HG03064 (cell line): ENCODE measurements around the gene UBA5.
A peak's percentile ranks its signal among the peaks of the same experiment; 100 is the strongest.
"Not testable (repeated sequence)": the region's sequence is repeated elsewhere in the genome, so short reads cannot be mapped to it uniquely, and the experiment has no call there.

Experiments used
- ATAC-seq: cut with Tn5 transposase; IDR thresholded peaks from one replicate; pipeline ENCODE4 v1.9.1; 2021; ENCODE audit warnings: low read depth; ENCODE audit not compliant: unreplicated experiment

The UBA5 gene

DNA sequence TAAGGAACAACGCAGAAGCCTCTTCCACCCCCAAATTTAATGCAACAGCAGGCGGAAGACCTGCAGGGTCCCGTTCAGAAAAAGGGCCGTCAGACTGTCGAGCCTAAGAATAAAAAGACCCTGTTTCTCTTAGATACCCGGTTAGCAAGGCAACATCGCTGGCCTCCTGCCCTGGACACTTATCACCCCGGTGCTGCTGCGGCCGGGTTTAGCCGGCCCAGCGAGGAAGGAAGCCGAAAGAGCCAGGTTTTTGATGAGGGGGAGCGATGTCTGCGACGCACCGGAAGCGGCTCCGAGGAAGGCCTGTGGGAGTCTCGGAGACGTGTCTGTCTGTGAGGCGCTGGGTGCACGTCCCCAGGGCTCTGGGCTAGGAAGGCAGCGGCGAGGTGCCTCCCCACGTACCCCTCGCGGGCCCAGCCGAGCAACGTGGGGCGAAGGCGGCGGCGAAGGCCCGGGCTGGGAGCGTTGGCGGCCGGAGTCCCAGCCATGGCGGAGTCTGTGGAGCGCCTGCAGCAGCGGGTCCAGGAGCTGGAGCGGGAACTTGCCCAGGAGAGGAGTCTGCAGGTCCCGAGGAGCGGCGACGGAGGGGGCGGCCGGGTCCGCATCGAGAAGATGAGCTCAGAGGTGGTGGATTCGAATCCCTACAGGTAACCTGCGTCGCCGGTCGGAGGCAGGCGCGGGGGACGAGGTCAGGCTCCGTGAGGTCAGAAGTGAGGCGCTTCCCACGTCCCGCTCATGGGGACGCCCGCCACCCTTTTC, at the start of gene UBA5:
TSS of gene UBA5 (plus strand) at position 278 of the 759 bp plus-strand sequence. CDS start at position 487, 209 bp downstream.
- ATAC-seq: peak; percentile 64

- not testable (repeated sequence) for ATAC-seq
Observed at GRCh38 chr3:132615301-132615700, 44.8 kb upstream of the UBA5 start.

DNA sequence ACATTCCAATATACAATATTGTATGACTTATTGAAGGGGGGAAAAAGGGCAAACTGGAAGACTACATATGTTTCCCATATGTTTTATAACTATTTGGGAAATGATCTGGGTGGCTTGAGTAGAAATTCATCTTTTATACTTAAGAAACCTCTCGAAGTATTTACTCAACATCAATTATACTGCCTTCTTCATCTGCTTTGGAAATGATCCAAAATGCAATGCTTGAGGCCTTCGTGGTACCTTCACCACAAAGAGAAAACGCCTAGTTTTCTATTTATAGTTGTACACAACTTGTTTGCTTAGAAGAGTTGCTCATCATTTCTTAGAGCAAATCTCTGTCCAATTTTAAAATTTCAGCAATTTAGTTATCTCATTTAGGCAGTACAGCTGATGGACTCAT, 44.2 kb upstream of the UBA5 start:
- ATAC-seq: no peak

DNA sequence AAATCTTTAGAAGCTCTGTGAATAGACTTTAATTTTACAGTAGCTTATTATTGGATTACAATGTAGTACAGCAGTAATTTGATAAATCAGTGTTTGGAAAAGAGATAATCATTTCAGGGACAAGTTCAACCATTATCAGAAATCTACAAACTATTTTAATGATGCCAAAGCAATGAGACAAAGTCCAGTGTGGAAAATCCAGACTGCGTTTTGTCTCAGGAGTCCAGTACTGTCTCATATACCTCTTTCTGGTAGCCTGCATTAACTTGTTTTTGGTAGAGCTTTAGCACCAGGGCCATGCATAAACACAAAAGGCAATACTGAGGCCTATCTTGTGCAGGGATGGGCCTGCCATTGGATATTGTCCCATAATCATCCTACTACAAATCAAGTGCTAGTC, 43.3 kb upstream of the UBA5 start:
- no peak for ATAC-seq

DNA sequence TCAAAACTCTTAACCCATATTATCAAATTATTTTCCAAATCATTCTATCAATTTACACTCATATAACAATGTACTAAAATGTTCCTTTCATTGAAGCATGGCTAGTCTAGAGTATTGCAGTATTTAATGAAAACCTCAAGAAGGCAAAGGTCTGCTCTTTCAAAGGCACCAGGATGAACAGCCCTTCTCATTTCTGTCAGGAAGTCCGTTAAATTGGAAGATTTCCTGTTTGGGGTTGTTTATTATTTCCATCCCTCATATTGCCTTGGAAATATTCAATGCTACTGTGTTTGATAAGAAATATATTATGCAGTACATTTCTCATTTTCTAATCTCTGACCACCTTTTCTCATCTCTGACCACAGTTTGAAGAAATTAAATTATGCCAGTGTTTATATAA, 38.0 kb upstream of the UBA5 start:
- no peak for ATAC-seq

GRCh38 chr3:132622761-132623160, 37.4 kb upstream of the UBA5 start:
- ATAC-seq: no peak

DNA sequence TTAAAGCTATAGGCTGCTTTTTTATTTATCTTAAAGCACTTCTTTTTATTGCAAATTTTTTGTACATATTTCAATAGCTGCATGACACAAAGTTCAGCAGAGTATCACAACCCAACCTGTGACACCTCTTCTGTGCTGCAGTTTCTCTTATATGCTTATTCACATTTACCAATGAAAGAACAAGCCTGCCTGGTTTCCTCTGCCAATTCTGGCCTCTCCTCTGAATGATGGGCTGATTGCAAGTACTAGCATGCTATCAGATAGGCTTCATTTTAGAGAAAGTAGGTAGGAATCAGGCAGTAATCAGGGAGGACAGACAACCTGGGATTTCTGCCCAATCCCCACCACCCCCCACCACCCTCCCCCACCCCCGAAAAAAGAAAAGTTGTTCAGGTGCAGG, 36.5 kb upstream of the UBA5 start:
- no peak for ATAC-seq

GRCh38 chr3:132624790-132625189, 35.3 kb upstream of the UBA5 start:
- no peak for ATAC-seq

- peak; percentile 82 for ATAC-seq
Observed at GRCh38 chr3:132625613-132626012, 34.5 kb upstream of the UBA5 start.

DNA sequence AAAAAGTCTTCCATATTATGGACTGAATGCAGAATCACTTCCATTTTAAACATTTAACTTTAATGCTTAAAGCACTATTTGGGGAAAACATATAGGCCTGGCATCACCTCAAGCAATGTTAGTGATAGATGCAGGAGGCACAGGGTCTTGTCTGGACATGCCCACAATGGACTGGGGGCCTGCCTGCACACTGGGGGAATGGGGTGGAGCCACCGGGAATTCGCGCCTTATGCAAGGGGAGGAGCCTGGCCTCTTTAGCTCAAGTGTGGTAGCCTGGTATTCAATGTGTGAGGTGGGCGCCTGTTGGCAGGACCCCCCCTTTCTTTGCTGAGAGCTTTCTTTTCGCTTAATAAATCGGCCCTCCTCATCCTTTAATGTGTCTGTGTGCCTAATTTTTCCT, 33.2 kb upstream of the UBA5 start:
- ATAC-seq: no peak

- ATAC-seq: no peak
Observed at GRCh38 chr3:132628157-132628556, 32.0 kb upstream of the UBA5 start.

DNA sequence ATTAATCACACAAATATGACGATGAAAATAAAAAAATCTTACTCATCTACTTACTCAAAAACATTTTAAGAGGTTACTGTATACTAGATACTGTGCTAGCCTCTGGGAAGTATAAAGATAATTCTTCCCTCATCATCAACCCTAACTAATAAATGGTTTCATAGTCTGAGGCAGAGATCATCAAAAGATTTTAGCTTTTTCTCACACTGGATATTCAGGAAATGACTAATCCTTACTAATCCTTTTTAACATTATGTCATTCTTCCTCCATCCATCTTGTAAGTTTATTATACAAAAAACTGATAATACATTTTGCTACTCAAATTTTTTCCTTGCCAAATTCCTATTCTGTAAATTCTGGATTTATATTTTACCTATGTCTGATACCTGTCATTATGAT, 30.2 kb upstream of the UBA5 start:
- ATAC-seq: no peak

GRCh38 chr3:132630612-132631011, 29.5 kb upstream of the UBA5 start:
- ATAC-seq: no peak

DNA sequence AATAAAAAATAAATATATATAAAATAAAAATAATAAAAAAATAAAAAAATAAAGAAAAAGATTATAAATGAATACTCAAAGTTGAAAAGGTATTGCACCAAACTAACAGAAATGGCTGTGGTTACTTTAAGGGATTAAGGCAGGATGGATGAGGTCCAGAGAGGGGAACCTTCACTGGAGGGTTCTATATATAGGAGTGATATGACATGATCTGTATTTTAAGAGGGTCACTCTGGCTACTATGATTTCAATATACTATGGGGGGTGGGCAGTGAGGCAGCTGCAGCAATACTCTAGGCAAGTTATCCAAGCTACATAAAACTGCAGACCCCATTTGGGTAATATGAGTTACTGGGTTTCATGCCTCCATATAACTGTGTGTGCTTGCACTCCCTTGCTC, 25.1 kb upstream of the UBA5 start:
- no peak for ATAC-seq

DNA sequence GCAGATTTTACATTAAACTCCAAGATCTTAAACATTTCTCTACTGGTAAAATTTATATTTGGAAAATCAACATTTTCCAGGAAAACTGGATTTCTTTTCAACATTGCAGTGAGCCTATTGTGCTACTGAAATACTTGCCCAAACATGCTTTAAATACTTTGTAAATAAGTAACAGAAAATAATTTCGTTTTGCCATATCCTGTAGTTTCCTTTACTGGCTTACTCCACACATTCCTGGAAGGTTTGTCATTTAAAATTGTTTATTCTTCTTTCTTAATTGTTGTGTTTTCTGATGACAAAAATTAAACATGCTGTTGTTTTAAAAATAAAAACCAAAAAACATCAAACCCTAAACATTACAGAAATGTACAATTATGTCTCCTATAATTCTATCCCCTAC, 22.5 kb upstream of the UBA5 start:
- ATAC-seq: no peak

DNA sequence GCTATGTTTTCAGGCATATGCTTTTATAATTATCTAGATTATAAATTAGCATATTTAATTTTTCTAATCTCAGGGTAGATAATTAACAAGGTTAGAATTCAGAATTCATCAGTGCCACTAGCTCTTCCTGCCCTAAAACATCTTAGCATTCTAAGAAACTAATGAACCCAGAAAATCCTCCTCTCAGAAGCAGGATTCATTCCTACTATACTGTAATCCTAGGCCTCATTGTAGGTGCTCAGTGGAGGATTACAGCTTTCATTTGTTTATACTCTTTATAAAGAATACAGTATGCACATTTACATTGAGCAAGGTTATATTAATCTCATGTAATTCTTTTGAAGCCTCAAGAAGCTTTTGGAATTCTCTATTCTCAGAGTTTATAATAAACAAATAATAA, 21.4 kb upstream of the UBA5 start:
- ATAC-seq: no peak

GRCh38 chr3:132641427-132641826, 18.7 kb upstream of the UBA5 start:
- ATAC-seq: not testable (repeated sequence)

DNA sequence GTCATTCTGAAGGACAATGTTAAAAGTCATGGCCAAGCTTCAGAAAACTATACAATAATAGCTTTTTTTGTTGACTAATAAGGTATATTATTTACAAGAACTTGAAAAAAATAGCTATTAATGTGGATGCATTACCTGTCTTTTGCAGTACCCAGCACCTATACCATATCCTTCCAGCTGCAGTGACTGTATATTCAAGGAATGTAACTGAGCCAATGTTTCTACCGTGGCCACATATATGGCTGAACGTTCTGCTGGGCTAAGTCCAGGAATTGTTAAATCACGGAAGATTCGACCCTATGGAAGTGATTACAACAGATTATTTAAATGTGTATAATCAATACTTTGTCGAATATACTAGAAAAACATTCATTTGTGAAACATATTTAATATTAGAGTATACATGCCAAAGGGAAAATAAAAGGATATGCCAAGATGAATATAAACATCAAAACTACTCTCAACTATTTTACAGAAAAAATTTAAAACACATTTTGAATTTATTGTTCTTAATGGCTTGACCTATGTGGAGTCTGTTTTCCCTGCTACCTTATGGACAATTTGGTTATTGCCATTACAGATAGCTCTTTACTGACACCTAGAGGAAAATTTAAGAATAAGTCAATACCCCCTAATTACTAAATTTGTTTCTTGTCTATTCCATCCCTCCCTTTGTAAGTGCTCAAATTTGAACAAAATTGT, 18.1 kb upstream of the UBA5 start:
- no peak for ATAC-seq

GRCh38 chr3:132642539-132642847, 17.6 kb upstream of the UBA5 start:
- ATAC-seq: no peak

DNA sequence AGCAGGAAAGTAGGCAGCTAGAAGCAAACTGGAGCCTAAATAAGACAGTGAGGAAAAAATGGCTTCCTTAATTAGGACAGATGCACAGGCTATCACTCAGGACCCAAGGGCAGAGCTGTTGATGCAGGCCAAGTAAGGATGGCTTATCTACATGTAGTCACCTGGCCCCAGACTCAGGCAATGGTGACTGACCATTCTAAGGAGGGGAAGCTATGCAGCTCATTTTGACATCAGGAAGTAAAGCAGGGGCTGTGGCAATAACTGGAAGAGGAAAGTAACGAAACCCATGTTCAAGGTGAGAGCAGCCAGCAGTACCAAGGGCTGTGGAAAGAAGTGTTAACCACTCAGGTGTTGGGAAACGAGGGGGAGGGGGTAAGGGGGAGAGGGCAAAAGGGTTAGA, 16.8 kb upstream of the UBA5 start:
- no peak for ATAC-seq

DNA sequence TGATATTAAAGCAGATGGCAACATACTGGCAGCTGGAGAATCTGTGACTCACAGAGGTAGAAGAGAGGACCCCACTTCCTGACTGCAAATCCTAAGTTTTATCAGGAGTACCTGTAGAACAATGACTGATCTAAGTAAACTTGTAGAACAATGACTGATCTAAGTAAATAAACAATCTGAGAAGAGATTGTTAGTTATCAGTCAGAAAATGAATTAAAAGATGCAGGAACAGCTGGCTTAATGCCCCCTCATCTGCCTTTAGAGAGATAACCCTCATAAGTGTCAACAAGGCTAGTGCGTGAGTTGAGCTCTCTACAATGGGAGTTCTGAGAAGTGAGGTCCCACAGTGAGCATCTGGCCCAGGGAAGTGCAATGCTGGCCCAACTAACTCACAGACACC, 15.1 kb upstream of the UBA5 start:
- ATAC-seq: no peak

DNA sequence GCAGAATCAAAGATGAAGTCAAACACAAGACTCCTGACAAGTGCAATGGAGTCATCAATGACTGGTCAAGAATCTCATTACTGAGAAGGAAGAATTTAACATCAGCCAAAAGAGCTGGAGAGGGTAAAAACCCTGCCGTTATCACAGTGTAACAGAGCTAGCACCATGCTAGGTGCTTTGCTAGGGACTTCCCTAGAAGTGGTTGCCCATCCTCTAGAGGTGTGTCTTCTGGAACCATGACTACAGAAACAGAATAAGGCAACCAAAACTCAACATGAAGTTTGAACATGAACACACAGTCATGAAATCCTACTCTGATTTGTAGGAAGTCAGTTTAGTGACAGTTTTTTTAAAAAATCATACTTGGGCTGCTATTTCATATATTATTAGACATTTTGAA, 10.0 kb upstream of the UBA5 start:
- ATAC-seq: no peak
